Subcutaneous adipose tissue (tissue), 4 donors: ENCODE measurements around the gene PDE11A. TPM values are rescaled to one million over a fixed set of nuclear protein-coding genes. Genes with fewer than 3 reads are reported as not detected.

Experiments used
- CTCF ChIP-seq: fragments of 450-650 bp; IDR thresholded peaks from one replicate; pipeline ENCODE4 v1.5.1; 2016; ENCODE audit warnings: low read depth, mild to moderate bottlenecking, control low read depth, antibody characterized with exemption, moderate library complexity
- total RNA-seq, 4 donors: library from RNA; depleted of rRNA; stranded (reverse); fragments of >200 nt; gene quantifications; one replicate each; pipeline ENCODE4 v1.1.0, GENCODE V29; 2016

Gene PDE11A
- total RNA-seq, 4 donors from 2014 or later = 0.33 to 1.2 (median 1.1) TPM; not detected in 1

GRCh38 chr2:177711483-177712265 lies 360.9 kb downstream of the PDE11A start:
- TF ChIP-seq CTCF = no peak

- TF ChIP-seq CTCF = no peak
Measured at GRCh38 chr2:177710889-177711288, 361.7 kb downstream of the PDE11A start.

- TF ChIP-seq CTCF = no peak
Measured at GRCh38 chr2:177709986-177710401, 362.6 kb downstream of the PDE11A start.

- TF ChIP-seq CTCF = no peak
Measured at GRCh38 chr2:177708660-177709444, 363.7 kb downstream of the PDE11A start.

- TF ChIP-seq CTCF = no peak
Measured at GRCh38 chr2:177708106-177708505, 364.5 kb downstream of the PDE11A start.

GRCh38 chr2:177705511-177706173 lies 366.9 kb downstream of the PDE11A start:
- no peak for TF ChIP-seq CTCF

- no peak for TF ChIP-seq CTCF
Measured at GRCh38 chr2:177703159-177703558, 369.4 kb downstream of the PDE11A start.
